GM23338 (cell line): ENCODE data around the gene LAPTM4A. TPM values are rescaled to one million over a fixed set of nuclear protein-coding genes. Genes with fewer than 3 reads are reported as not detected.

Source experiments
- ATAC-seq: fragments of 200-7000 bp; cut with Tn5 transposase; 3 replicates; pipeline ENCODE4 v1.9.1; 2020
- DNase-seq: peaks from one replicate; pipeline ENCODE4 v3.0.0-alpha.2; 2015; ENCODE audit warnings: low spot score
- H2AFZ ChIP-seq: fragments of 200-600 bp; sonication (generic); 2 replicates; pipeline ENCODE4 v1.8.0; 2016; ENCODE audit warnings: antibody characterized with exemption, mild to moderate bottlenecking, moderate library complexity
- H3F3A ChIP-seq: fragments of 200-600 bp; sonication (generic); replicated peaks from 2 replicates; pipeline ENCODE4 v1.8.0; 2017; ENCODE audit warnings: antibody characterized with exemption, mixed run types, low read depth
- H3K27ac ChIP-seq: fragments of 200-600 bp; sonication (generic); 2 replicates; pipeline ENCODE4 v1.6.1; 2016; ENCODE audit warnings: low read depth
- H3K27me3 ChIP-seq: fragments of 200-600 bp; sonication (generic); 2 replicates; pipeline ENCODE4 v1.8.0; 2016; ENCODE audit warnings: mild to moderate bottlenecking, mixed run types, moderate library complexity; ENCODE audit not compliant: insufficient read depth
- H3K36me3 ChIP-seq: fragments of 200-600 bp; sonication (generic); 2 replicates; pipeline ENCODE4 v1.8.0; 2016; ENCODE audit warnings: mild to moderate bottlenecking; ENCODE audit not compliant: insufficient read depth
- H3K4me1 ChIP-seq: fragments of 200-600 bp; sonication (generic); 2 replicates; pipeline ENCODE4 v1.8.0; 2016; ENCODE audit warnings: mild to moderate bottlenecking, moderate library complexity; ENCODE audit not compliant: insufficient read depth
- H3K4me2 ChIP-seq: fragments of 200-600 bp; sonication (generic); 2 replicates; pipeline ENCODE4 v1.7.1; 2017; ENCODE audit warnings: mixed run types
- H3K4me3 ChIP-seq: fragments of 200-600 bp; sonication (generic); 2 replicates; pipeline ENCODE4 v1.6.1; 2016; ENCODE audit warnings: mixed run types
- H3K79me2 ChIP-seq: fragments of 200-600 bp; sonication (generic); replicated peaks from 2 replicates; pipeline ENCODE4 v1.8.0; 2017; ENCODE audit warnings: mild to moderate bottlenecking; ENCODE audit not compliant: insufficient read depth
- H3K9me2 ChIP-seq: fragments of 200-600 bp; sonication (generic); 2 replicates; pipeline ENCODE4 v1.8.0; 2017; ENCODE audit not compliant: insufficient read depth
- H4K20me1 ChIP-seq: fragments of 200-600 bp; sonication (generic); replicated peaks from 2 replicates; pipeline ENCODE4 v1.8.0; 2017; ENCODE audit warnings: mild to moderate bottlenecking; ENCODE audit not compliant: insufficient read depth
- H3K27ac Mint-ChIP-seq: 2 replicates; pipeline ENCODE4 v1.8.0; 2020; ENCODE audit warnings: inconsistent platforms, mild to moderate bottlenecking, moderate library complexity, mixed read lengths
- H3K27me3 Mint-ChIP-seq: 3 replicates; pipeline ENCODE4 v1.8.0; 2022; ENCODE audit warnings: low read depth, mild to moderate bottlenecking, moderate library complexity, mixed read lengths, inconsistent platforms; ENCODE audit not compliant: insufficient read depth, poor library complexity
- H3K36me3 Mint-ChIP-seq: 3 replicates; pipeline ENCODE4 v1.8.0; 2021; ENCODE audit warnings: low read depth, mild to moderate bottlenecking, inconsistent platforms, moderate library complexity, mixed read lengths
- H3K4me1 Mint-ChIP-seq: 3 replicates; pipeline ENCODE4 v1.8.0; 2020; ENCODE audit warnings: mild to moderate bottlenecking, inconsistent platforms, mixed read lengths
- H3K4me3 Mint-ChIP-seq: 3 replicates; pipeline ENCODE4 v1.8.0; 2021; ENCODE audit warnings: moderate library complexity, mild to moderate bottlenecking, inconsistent platforms, mixed read lengths
- H3K9me3 Mint-ChIP-seq: 3 replicates; pipeline ENCODE4 v1.8.0; 2020; ENCODE audit warnings: moderate library complexity, mild to moderate bottlenecking, inconsistent platforms, mixed read lengths
- CREB1 ChIP-seq: fragments of 250-450 bp; sonication (Bioruptor Pico); IDR thresholded peaks from 2 replicates; pipeline ENCODE4 v1.5.0; 2020; ENCODE audit warnings: low read depth, mild to moderate bottlenecking, moderate library complexity
- ETS1 ChIP-seq: IDR thresholded peaks from 2 replicates; pipeline ENCODE4 v1.6.1; 2016; ENCODE audit warnings: antibody characterized with exemption
- EZH2 ChIP-seq: fragments of 200-600 bp; sonication (generic); IDR thresholded peaks from one replicate; pipeline ENCODE4 v1.8.0; 2017; ENCODE audit warnings: antibody characterized with exemption, mild to moderate bottlenecking, low read depth; ENCODE audit not compliant: unreplicated experiment
- EZH2phosphoT487 ChIP-seq: fragments of 200-600 bp; sonication (generic); IDR thresholded peaks from one replicate; pipeline ENCODE4 v1.8.1; 2018; ENCODE audit warnings: antibody characterized with exemption; ENCODE audit not compliant: unreplicated experiment
- REST ChIP-seq: IDR thresholded peaks from one replicate; pipeline ENCODE4 v1.6.1; 2018; ENCODE audit warnings: antibody characterized with exemption; ENCODE audit not compliant: unreplicated experiment
- STAT1 ChIP-seq: IDR thresholded peaks from one replicate; pipeline ENCODE4 v1.6.1; 2016; ENCODE audit warnings: antibody characterized with exemption; ENCODE audit not compliant: unreplicated experiment
- ZNF114 ChIP-seq: fragments of 250-450 bp; sonication (Bioruptor Pico); IDR thresholded peaks from 2 replicates; pipeline ENCODE4 v1.5.0; 2020; ENCODE audit warnings: mild to moderate bottlenecking, moderate library complexity
- ZNF331 ChIP-seq: fragments of 250-450 bp; sonication (Bioruptor Pico); IDR thresholded peaks from 2 replicates; pipeline ENCODE4 v1.5.0; 2020; ENCODE audit warnings: low read depth, mild to moderate bottlenecking, moderate library complexity
- polyA plus RNA-seq: library from polyadenylated mRNA; unstranded; fragments of >200 nt; fragmentation: Nextera tagmentation; extraction: Ambion mirVana; gene quantifications from 2 replicates; pipeline ENCODE4 v1.2.1, GENCODE V29; 2016
- total RNA-seq: library from RNA; depleted of rRNA; stranded (reverse); fragments of >200 nt; shearing (Covaris generic); gene quantifications from 2 replicates; pipeline ENCODE4 v1.2.3, GENCODE V29; 2014

Gene LAPTM4A
- total and polyA plus RNA-seq, 2 experiments from 2014 or later: 123 to 214 TPM

- TF ChIP-seq CREB1 (CRISPR knock-in tag) (no peak), EZH2 (no peak)
These were observed 5.8 kb upstream of the LAPTM4A start (continued) for GRCh38 chr2:20057268-20057667.

GRCh38 chr2:20054931-20055330 is 3.5 kb upstream of the LAPTM4A start:
- H3K27ac Mint-ChIP-seq: no peak overlapping the region
- no peak overlapping the region for H2AFZ ChIP-seq
- H4K20me1 ChIP-seq: no peaks in the 10 kb centered on the region; the same call in 1 of the 2 replicates
- no peaks in the 10 kb centered on the region for H3K9me3 Mint-ChIP-seq
- H3K4me2 ChIP-seq: no peak overlapping the region
- peaks cover 3% of the 10 kb centered on the region for H3K27me3 Mint-ChIP-seq
- H3K4me3 Mint-ChIP-seq: no peak overlapping the region
- H3K27ac ChIP-seq: no peak overlapping the region
- no peaks in the 10 kb centered on the region for H3K9me2 ChIP-seq
- peaks cover 11% of the 10 kb centered on the region for H3K79me2 ChIP-seq
- no peak overlapping the region for H3K4me3 ChIP-seq
- no peaks in the 10 kb centered on the region; the same call in 1 of the 2 replicates for H3K4me1 ChIP-seq
- no peaks in the 10 kb centered on the region; the same call in 2 of the 3 replicates for H3K4me1 Mint-ChIP-seq
- ATAC-seq (no peak), DNase-seq (no peak)
- no peaks in the 10 kb centered on the region for H3F3A ChIP-seq
- no peaks in the 10 kb centered on the region for H3K36me3 ChIP-seq
- H3K36me3 Mint-ChIP-seq: no peaks in the 10 kb centered on the region
- H3K27me3 ChIP-seq: no peaks in the 10 kb centered on the region
- TF ChIP-seq EZH2phosphoT487: no peak
- TF ChIP-seq ZNF331 (CRISPR knock-in tag): no peak
- no peak for TF ChIP-seq ETS1
- TF ChIP-seq REST: no peak
- no peak for TF ChIP-seq ZNF114 (CRISPR knock-in tag)
- no peak for TF ChIP-seq STAT1

- Histone ChIP-seq H3K27ac (no peak overlapping the region), H3K79me2 (peaks cover 19% of the 10 kb centered on the region), H3K9me2 (no peaks in the 10 kb centered on the region), H2AFZ (no peak overlapping the region), H3K4me3 (no peak overlapping the region), H3K27me3 (no peaks in the 10 kb centered on the region), H3K4me1 (peaks cover 4% of the 10 kb centered on the region), H3K36me3 (no peaks in the 10 kb centered on the region), H3K4me2 (no peak overlapping the region), H4K20me1 (no peaks in the 10 kb centered on the region; the same call in 1 of the 2 replicates), H3F3A (no peaks in the 10 kb centered on the region)
- Mint-ChIP-seq H3K4me1 (peaks cover 4% of the 10 kb centered on the region), H3K9me3 (no peaks in the 10 kb centered on the region), H3K36me3 (no peaks in the 10 kb centered on the region), H3K4me3 (no peak overlapping the region), H3K27me3 (peaks cover 3% of the 10 kb centered on the region), H3K27ac (no peak overlapping the region)
- ATAC-seq (no peak), DNase-seq (no peak)
- TF ChIP-seq CREB1 (CRISPR knock-in tag) (no peak), ETS1 (no peak)
These were observed 2.7 kb upstream of the LAPTM4A start for GRCh38 chr2:20054119-20054518.
